MG63 (cell line): Measurements from ENCODE around the gene EPN2. TPM values are rescaled to one million over a fixed set of nuclear protein-coding genes. Genes with fewer than 3 reads are reported as not detected.
A peak's percentile ranks its signal among the peaks of the same experiment; 100 is the strongest.
"Not testable (repeated sequence)": the region's sequence is repeated elsewhere in the genome, so short reads cannot be mapped to it uniquely, and the experiment has no call there.

Experiments
- DNase-seq: peaks from one replicate; pipeline ENCODE4 v3.0.0-alpha.2; 2020
- H3K27me3 ChIP-seq: fragments of 250-450 bp; sonication (Bioruptor Pico); 2 replicates; pipeline ENCODE4 v1.5.1; 2020; ENCODE audit warnings: mild to moderate bottlenecking, moderate library complexity
- H3K36me3 ChIP-seq: fragments of 250-450 bp; sonication (Bioruptor Pico); 2 replicates; pipeline ENCODE4 v1.5.1; 2020; ENCODE audit warnings: mild to moderate bottlenecking, moderate library complexity
- H3K4me3 ChIP-seq: fragments of 250-450 bp; sonication (Bioruptor Pico); 2 replicates; pipeline ENCODE4 v1.5.1; 2020; ENCODE audit warnings: mild to moderate bottlenecking, moderate library complexity
- H3K9me3 ChIP-seq: fragments of 250-450 bp; sonication (Bioruptor Pico); 2 replicates; pipeline ENCODE4 v1.5.1; 2020; ENCODE audit warnings: mild to moderate bottlenecking, moderate library complexity
- total RNA-seq: library from RNA; depleted of rRNA; stranded (reverse); fragments of >200 nt; shearing (Covaris generic); gene quantifications from 2 replicates; pipeline ENCODE4 v1.2.3, GENCODE V29; 2014; ENCODE audit warnings: low replicate concordance

EPN2 gene
- total RNA-seq, 1 experiment from 2014 or later = 16.4 TPM

DNA sequence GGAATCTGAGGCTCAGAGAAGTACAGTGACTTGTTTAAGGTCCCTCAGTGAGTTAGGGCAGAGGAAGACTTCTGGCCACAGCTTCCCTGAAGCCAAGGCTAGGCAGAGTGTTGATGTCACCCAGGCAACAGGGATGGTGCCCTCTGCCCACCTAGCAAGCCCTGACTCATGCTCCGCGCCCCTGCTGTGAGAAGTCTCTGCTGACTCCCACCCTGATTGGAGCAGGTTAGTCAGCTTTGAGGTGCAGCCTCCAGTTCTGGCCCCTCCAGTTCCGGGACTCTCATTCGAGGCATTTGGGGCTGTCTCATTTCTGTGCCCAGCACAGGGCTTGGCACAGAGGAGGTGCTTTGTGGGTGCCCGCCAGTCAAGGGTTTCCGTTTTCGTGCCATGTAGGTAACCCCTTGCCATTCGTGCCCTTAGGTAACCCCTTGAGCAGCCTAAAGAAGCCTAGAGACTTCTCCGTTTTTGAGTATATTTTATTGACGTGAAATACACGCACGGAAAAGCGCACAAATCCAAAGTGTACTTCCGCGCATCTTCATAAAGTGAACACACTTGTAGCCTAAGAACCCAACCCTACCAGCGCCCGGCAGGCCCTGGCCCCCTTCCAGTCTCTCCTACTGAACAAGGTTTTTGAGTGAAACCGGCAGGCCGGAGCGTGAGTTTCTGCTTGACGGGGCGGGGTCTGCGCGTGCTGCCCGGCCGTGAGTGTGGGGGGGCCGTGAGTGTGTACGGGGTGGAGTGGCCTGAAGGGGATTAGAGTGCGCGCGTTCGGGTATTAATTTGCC lies 621 bp upstream of the EPN2 start:
- H3K27me3 ChIP-seq, DNase-seq, H3K36me3 ChIP-seq, H3K4me3 ChIP-seq, H3K9me3 ChIP-seq: not testable (repeated sequence)

DNA sequence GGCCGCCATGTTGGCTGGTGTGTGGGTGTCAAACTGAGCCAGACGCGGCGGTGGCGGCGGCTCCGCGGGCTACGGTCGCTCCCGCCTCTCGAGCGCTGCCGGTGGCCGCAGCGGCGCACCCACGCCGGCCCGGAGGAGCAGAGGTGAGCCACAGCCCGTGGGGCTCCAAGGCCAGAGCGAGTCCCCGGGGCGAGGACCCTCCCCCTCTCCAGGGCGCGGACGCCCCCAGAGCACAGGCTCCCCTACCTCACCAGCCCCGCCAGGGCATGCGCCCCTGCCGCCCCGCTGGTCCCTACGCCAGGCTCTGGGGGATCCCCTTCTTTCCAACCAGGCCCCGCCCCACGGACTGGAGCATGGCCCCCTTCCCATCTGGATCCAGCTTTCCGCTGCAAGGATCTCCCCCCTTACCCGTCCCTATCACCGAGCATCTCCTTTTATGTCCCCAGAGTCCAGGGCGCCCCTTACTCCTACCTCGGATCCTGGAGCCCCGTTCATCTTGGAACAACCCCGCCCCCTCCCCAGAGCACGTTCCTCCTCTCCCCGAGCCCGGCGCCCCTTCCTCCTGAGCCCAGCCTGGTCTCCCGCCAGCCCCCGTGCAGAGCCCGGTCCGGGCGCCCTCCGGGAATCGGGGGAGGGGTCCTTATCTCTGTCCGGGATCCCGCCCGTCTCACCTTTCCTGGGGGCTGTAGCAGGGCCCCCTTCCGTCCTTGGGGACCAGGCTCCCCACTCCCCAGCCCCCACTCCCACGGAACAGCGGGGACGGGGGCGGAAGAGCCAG lies 412 bp downstream of the EPN2 start:
- H3K36me3 ChIP-seq = peaks cover 5% of the 10 kb centered on the region
- DNase-seq = peak; percentile 23

DNA sequence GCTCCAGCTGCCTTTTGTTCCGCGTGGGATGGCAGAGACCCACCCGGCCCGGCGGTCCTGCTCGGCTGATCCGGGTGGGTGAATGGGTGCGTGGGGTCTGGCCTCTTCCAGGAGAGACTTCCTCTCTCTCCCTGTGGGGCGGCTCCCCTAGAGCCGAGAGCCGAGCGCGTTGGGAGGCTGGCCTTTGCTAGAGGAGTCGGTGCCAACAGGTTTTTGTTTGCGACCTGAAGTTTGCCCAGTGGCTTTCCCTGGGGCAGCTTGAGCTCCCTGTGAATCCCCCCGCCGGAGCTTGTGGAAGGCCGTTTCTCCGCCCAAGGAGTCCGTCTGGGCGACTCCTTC lies 970 bp downstream of the EPN2 start:
- no peaks in the 10 kb centered on the region for H3K27me3 ChIP-seq
- H3K36me3 ChIP-seq = peaks cover 5% of the 10 kb centered on the region
- H3K4me3 ChIP-seq = peak overlapping the region; percentile 76
- no peaks in the 10 kb centered on the region for H3K9me3 ChIP-seq
- DNase-seq = peak; percentile 33

More for the DNA sequence above, 412 bp downstream of the EPN2 start:
- Histone ChIP-seq H3K9me3 (no peaks in the 10 kb centered on the region), H3K4me3 (peak overlapping the region; percentile 76), H3K27me3 (no peaks in the 10 kb centered on the region)

DNA sequence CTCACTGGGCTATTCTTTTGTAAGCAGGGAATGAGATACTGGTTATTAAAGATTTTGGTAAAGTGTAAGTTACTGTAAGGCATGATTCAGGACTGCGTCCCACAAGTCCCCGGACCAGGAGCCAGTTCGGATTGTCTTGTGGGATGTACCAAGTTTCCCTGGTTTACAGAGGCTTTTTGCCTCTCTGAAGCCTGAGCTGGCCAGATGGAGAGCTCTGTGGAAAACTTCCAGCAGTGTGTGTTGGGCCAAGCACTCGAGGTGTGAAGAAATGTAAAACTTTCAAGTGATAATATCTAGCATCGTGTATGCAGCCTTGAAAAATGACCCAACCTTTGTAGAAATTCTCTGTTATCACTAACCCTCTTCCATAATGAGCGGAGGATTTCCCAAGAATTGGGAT lies 2.4 kb downstream of the EPN2 start:
- Histone ChIP-seq H3K27me3 (no peaks in the 10 kb centered on the region), H3K9me3 (no peaks in the 10 kb centered on the region), H3K4me3 (no peak overlapping the region), H3K36me3 (peaks cover 5% of the 10 kb centered on the region)
- no peak for DNase-seq

DNA sequence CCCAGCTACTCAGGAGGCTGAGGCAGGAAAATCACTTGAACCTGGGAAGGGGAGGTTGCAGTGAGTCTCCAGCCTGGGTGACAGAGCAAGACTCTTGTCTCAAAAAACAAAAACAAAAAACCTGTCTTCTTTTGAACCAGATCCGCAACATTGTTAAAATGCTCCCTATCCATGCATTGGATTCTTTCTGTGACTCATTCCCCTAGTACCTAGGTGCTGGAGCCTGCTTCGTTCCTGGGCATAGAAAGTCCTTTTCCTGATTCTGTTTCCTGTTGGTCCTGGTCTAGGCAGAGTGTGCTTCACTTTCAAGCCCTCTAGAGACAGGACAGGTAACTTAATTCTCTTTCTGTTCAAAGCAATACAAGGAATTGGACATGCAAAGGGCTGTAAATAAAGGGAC lies 5.2 kb downstream of the EPN2 start:
- Histone ChIP-seq H3K36me3 (peaks cover 5% of the 10 kb centered on the region), H3K9me3 (no peaks in the 10 kb centered on the region), H3K4me3 (no peak overlapping the region), H3K27me3 (no peaks in the 10 kb centered on the region)
- DNase-seq = no peak

DNA sequence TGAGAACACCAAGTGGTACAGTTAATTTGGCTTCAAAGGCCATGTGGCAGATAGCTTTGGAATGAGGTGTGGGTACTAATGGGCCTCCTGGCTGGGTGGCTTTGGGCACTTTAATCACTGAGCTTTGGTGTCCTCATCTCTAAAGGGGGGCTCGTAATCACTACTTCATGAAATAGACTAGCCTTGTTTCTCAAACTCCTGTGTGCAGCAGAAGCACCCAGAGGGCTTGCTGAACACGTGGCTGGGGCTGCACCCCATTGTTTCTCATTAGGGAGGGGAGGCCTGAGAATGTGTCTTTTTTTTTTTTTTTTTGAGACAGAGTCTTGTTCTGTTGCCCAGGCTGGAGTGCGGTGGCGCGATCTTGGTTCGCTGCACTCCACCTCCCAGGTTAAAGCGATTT lies 5.8 kb downstream of the EPN2 start:
- H3K9me3 ChIP-seq = no peaks in the 10 kb centered on the region
- no peak for DNase-seq
- peaks cover 5% of the 10 kb centered on the region for H3K36me3 ChIP-seq
- H3K27me3 ChIP-seq = no peaks in the 10 kb centered on the region
- no peak overlapping the region for H3K4me3 ChIP-seq

DNA sequence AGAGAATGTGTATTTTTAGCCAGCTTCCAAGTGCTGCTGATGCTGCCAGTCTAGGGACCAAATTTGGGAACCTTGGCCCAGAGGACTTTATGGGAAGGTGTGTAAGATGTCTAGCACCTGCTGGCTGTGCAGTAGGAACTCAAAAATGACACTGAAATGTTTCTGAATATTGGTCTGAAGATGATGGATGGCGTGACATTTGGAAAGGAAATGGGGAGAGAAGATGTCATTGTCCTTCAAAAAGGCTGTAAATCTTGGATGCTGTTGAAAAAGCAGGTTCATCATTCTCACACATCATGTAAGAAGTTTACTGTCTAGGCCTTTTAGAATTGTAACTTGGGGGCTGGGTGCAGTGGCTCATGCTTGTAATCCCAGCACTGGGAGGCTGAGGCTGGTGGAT lies 6.7 kb downstream of the EPN2 start:
- Histone ChIP-seq H3K27me3 (no peaks in the 10 kb centered on the region), H3K36me3 (peaks cover 5% of the 10 kb centered on the region), H3K4me3 (no peak overlapping the region), H3K9me3 (no peaks in the 10 kb centered on the region)
- DNase-seq = no peak

DNA sequence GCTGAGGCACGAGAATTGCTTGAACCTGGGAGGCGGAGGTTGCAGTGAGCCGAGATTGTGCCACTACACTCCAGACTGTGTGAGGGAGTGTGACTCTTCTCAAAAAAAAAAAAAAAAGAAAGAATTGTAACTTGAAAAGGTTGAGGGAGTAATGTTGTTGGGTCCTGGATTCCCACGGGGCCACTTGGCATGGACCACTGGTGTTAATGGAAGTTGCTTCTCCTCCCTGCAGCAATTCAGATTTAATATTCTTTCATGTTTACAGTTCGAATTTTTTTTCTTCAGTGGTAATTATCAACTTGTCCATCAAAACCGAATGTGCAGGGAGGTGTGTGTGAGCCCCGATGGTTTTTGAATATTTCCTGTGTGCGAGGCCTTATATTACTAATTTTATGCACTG lies 7.2 kb downstream of the EPN2 start:
- H3K9me3 ChIP-seq = no peaks in the 10 kb centered on the region
- H3K27me3 ChIP-seq = no peaks in the 10 kb centered on the region
- no peak for DNase-seq
- H3K36me3 ChIP-seq = peaks cover 5% of the 10 kb centered on the region
- H3K4me3 ChIP-seq = no peak overlapping the region

DNA sequence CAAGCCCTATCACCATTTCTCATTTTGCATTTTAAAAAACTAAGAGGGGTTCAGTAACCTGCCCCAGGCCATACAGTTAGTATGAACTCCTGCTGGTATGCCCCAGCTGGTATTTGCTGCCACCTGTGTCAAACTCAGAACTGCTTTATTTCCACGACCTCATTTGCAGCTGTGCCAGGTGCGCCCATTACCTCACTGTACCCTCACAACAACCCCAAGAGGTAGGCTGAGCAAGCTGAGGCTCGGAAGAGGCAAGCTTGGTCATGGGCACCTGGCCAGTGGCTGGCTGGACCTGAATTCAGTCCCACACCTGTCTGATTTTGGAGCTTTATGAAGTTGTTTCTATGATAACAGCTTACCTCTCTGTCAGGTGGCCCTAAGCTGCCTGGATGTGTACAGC lies 7.6 kb downstream of the EPN2 start:
- no peaks in the 10 kb centered on the region for H3K9me3 ChIP-seq
- H3K27me3 ChIP-seq = no peaks in the 10 kb centered on the region
- no peak overlapping the region for H3K4me3 ChIP-seq
- H3K36me3 ChIP-seq = peaks cover 5% of the 10 kb centered on the region; the same call in 1 of the 2 replicates
- no peak for DNase-seq

DNA sequence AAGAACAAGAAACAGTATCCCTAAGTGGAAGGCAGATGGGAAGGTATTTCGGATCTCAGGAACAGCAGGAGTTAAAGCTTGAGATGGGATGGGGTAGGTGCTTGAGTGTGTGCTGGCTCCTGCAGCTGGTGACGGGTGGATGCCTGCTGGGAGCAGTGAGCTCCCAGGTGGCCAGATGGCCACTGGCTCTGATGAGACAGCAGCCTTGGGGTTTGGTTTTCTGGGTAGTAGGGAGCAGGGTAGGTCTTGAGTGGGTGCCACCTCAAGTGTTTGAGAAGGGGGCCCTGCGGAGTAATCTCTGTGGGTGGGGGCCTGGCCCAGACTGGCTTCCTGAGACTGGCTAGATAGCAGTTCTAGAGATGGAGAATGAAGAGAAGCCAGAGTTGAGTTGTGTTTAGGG lies 10.3 kb downstream of the EPN2 start:
- Histone ChIP-seq H3K36me3 (no peaks in the 10 kb centered on the region), H3K4me3 (no peak overlapping the region), H3K9me3 (no peaks in the 10 kb centered on the region), H3K27me3 (no peaks in the 10 kb centered on the region)
- no peak for DNase-seq

DNA sequence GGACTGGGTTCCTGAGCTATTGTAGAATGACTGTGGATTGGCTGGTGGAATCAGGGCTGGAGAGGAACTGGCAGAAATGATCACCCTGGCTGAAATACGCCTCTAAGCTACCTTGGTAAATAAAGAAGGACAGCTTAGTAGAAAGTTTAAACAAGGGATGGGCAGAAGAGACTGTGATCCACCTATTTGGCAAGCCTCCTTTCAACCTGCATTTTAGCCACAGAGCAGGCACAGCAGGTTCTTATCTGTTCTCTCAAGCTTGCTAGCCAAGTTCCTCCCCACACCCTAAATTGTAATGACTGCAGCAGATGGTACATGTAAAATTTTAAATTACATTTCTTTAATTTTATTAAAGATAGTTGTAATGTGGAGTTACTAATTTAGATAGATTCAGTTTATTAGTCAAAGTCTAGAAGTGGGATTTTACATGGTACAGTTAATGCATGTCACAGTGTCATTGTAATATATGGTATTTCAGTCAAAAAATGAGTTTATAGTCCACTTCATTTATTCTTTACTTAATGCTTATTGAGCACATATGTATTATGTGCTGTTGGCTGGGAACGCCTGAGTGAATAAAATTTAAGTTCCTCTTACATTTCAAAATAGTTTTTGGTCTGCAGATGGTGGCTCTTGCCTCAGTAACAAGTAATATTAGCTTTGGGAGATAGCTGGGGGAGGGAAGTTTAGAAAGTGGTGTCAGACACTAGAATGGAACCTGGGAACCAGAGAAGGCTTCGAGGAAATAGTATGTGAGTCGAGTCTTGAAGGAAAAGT lies 11.2 kb downstream of the EPN2 start:
- Histone ChIP-seq H3K27me3 (no peaks in the 10 kb centered on the region), H3K4me3 (no peak overlapping the region), H3K36me3 (no peaks in the 10 kb centered on the region), H3K9me3 (no peaks in the 10 kb centered on the region)
- DNase-seq = no peak

DNA sequence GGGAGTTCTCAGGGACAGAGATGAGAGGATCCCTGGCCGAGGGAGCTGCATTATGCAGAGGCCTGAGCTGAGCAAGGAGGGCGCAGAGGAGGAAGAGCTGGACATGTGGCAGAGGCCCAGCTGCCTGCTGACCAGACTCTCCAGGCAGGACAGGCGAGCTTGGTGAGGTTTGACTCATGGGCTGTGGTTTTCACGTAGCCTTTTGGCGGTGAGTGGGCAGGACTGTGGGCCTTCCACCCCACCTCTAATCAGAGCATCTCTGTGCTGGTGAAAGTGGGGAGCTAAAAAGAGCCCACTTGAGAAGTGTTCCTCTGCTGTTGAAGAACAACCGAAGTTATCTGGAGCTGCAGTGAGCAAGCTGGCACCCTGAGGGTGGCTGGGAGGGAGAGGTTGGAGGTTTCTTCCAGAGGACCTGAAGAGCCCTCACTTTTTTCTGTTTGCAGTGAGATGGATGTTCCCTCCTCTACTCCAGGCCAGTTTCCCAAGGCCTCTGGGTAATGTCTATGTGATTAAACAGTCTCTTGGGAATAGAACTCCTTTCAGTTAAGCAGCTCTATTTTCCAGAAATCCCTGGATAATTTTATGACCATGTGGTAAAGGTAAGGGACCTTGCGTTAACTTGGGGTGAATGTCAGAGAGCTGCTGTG lies 11.9 kb downstream of the EPN2 start:
- no peaks in the 10 kb centered on the region for H3K27me3 ChIP-seq
- DNase-seq = peak; percentile 71
- no peaks in the 10 kb centered on the region for H3K36me3 ChIP-seq
- H3K4me3 ChIP-seq = no peak overlapping the region
- H3K9me3 ChIP-seq = no peaks in the 10 kb centered on the region

DNA sequence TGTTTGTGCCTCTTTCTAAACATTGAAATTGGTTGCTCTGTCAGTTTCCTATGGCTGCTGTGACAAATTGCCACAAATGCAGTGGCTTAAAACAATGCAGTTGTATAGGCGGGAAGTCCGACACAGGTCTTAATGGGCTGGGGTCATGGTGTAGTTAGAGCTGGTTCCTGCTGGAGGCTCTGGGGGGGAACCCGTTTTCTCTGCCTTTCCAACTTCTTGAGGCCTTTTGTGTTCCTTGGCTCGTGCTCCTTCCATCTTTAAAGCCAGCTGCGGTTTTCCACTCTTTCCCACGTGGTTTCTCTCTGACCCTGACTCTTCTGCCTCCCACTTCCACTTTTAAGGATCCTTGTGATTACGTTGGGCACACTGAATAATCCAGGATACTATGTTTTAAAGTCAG lies 12.5 kb downstream of the EPN2 start:
- no peak for DNase-seq
- H3K4me3 ChIP-seq = no peak overlapping the region

DNA sequence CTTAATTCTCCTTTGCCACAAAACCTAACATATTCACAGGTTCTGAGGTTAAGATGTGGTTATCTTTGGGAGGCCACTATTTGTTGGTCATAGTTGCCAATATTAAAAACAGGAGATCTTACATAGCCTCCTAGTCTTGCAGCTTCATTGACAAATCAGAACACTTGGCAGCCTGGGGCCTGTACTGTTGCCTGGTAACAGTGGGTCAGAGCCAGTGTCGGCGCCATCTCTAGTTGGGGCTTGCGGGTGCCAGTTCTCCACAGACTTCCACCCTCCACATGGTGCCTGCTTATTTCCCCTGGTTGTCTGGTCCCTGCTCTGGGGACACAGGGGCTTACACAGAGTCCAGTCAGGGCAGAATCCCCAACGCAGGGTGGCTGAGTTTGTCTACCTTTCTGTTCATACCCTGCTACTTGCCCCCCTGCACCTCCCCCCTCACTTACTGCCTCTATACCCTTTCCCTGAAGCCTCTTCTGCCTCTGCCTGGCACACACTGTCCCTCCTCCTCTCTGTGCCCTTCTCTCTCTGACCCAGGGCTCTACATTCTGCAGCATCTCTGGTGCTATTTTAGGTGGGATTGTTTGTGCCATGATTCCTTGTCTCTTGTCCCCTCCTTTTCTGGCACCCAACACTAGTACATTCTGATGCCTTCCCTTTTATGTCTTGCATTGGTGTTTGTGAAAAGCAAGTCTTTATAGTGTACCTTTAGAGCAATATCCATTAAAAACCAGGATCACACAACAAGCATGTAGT lies 13.4 kb downstream of the EPN2 start:
- DNase-seq = no peak
- no peak overlapping the region for H3K4me3 ChIP-seq
- H3K36me3 ChIP-seq = no peaks in the 10 kb centered on the region
- no peaks in the 10 kb centered on the region for H3K27me3 ChIP-seq
- H3K9me3 ChIP-seq = no peaks in the 10 kb centered on the region

More for the DNA sequence above, 12.5 kb downstream of the EPN2 start:
- H3K27me3 ChIP-seq = no peaks in the 10 kb centered on the region
- H3K9me3 ChIP-seq = no peaks in the 10 kb centered on the region
- H3K36me3 ChIP-seq = no peaks in the 10 kb centered on the region

DNA sequence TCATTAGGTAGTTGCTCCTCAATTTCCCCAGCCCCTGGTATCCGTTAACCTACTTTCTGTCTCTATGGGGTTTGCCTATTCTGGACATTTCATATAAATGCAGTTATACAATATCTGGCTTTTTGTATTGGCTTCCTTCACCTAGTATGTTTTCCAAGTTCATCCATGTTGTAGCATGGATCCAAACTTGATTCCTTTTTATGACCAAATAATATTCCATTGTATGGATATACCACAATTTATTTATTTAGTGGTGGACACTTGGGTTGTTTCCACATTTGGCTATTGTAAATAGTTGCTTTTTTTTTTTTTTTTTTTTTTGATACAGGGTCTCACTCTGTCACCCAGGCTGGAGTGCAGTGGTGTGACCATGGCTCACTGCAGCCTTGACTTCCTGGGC lies 15.9 kb downstream of the EPN2 start:
- H3K9me3 ChIP-seq = no peaks in the 10 kb centered on the region
- no peak overlapping the region for H3K4me3 ChIP-seq
- H3K27me3 ChIP-seq = no peaks in the 10 kb centered on the region
- no peaks in the 10 kb centered on the region for H3K36me3 ChIP-seq
- DNase-seq = no peak

DNA sequence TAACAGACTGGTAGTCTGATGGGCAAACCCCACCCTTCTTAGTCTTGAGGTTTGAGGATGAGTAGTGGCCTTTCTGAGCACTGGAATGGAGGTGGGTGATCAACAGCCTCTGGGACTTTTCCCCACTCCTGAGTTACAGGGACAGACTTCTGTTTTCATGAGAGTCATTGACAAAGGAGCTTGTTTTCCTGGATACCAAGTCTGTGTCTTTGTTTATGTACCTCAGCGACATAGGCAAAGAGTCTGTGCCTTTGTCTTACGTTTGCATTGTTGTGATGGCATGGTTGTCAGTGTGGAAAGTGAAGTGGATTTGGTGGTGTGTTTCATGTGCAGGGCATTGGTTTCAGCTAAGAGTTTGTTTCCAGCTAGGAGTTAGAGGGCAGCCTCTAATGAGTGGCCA lies 17.5 kb downstream of the EPN2 start:
- no peak overlapping the region for H3K4me3 ChIP-seq

More for the DNA sequence above, 17.5 kb downstream of the EPN2 start:
- no peaks in the 10 kb centered on the region for H3K9me3 ChIP-seq
- H3K27me3 ChIP-seq = no peaks in the 10 kb centered on the region
- no peak for DNase-seq
- no peaks in the 10 kb centered on the region for H3K36me3 ChIP-seq
